NOMO-1 treated with dmso at 0.1 percent for 144 hours (cell line): ENCODE measurements around the gene NKIRAS1.
A peak's percentile ranks its signal among the peaks of the same experiment; 100 is the strongest.
"Not testable (repeated sequence)": the region's sequence is repeated elsewhere in the genome, so short reads cannot be mapped to it uniquely, and the experiment has no call there.

Experiments
- DNase-seq: peaks from one replicate; lab custom pipeline; 2025; ENCODE audit not compliant: unreplicated experiment; lab: John Stamatoyannopoulos, UW

The NKIRAS1 gene

DNA sequence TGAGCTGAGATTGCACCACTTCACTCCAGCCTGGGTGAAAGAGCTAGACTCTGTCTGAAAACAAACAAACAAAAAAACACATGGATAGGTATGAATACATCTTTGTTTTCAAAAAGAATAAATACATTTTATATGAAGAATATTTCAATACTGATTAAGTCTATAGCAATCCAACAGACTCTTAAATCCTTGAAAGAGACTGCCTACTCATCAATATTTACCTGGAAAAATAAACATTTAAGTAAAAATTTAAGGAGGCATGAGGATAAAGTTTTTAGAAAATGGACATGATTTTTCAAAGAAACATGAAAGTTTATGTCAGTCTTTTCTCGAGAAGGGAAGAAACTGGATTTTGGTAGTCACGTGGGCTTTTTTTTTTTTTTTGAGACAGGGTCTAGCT, 5.4 kb downstream of the NKIRAS1 start:
- DNase-seq, result no peak

DNA sequence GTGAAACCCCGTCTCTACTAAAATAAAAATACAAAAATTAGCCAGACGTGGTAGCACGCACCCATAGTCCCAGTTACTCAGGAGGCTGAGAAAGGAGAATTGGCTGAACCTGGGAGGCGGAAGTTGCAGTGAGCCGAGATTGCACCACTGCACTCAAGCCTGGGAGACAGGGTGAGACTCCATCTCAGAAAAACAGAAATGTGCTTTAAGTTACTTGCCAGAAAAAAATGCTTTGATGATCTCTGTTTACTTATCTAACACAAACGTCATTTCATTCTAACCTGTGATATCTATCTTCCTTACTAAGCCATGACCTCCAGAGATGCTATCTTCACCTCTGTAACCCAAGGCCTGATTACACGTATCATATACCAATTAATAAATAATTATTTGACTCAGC, 7.4 kb downstream of the NKIRAS1 start:
- DNase-seq, result no peak

DNA sequence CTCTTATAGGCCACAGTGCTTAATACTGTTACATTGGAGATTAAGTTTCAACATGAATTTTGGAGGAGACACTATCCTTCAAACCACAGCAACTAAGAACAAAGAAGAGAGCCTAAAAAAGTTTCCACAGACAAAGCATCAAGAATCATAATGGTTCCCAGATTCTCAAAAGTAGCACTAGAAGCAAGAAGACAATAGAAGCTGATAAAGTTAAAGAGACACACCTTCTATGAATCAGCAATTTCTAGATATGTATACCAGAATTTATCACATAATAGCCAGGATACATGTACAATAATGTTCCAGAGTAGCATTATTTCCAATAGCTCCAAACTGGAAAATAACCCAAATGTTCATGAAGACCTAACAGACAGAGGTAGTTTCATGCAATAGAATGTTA, 12.2 kb downstream of the NKIRAS1 start:
- DNase-seq, result no peak

DNA sequence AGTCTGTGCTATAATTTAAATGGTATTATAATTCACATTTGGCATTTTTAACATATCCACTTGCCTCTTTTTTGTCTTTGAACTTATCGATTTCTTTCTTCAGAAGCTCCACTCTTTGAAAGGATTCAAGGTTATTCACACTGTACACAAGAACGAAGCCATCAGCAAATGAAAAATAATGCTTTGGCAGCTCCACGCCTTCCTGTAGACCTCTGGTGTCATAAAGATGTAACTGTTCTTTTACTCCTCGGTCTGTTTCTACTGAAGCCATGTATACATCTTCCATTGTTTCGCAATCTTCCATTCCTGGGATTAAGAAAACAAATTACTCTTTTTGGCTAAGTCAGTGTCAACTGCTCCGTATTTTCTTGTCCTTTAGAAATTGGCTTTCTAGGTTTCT, 16.0 kb downstream of the NKIRAS1 start:
- DNase-seq, result no peak

DNA sequence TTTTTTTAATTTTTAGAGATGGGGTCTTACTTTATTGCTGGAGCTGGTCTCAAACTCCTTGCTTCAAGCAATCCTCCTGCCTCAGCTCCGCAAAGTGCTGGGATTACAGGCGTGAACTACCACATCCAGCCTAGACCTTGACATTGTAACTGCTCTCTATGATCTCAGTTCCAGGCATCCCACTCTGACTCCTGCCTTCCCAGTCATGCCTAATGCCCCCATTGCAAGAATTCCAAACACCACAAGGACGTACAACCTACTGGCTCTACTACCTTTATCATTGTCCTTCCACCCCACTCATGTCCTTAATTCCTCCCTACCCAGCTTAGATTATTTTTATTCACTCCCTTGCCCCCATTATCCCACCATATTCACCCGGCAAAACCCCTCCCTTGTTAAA, 21.6 kb downstream of the NKIRAS1 start:
- DNase-seq, result no peak

DNA sequence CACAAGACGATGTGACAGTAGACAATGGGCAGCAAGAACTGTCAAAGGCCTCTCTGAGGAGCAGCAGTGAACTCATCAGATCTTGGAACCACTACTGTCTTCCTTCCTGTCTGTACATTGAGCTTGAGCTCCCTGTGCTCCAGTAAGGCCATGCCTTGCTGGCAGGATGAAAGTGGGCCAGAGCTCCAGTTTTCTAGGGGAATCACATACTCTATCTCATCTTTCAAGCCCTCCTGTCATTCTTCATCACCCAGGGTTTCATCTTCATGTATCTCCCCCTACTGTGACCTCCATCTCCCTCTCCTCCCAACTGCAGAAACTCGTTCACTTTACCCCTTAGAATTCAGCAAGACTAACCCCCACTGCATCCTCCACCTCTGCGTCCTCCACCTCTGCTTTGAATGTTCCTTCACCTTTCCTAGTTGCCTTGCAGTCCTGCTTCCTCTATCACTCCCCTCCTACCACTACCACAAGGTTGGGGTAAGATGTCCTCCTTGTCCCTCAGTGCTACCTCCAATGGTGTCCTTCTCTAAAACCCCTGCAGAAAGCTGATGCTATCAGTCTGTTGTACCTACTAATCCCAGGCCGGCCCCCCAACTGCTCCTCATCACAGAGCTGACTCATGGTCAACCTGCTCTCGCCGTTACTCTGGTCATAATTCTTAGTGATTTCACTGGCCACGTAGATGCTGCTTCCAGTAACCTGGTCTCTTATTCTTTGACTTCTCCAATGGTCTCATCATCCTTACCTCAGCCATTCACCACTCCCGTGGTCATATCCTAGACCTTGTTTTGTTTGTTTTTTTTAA, 22.3 kb downstream of the NKIRAS1 start:
- DNase-seq, result no peak

DNA sequence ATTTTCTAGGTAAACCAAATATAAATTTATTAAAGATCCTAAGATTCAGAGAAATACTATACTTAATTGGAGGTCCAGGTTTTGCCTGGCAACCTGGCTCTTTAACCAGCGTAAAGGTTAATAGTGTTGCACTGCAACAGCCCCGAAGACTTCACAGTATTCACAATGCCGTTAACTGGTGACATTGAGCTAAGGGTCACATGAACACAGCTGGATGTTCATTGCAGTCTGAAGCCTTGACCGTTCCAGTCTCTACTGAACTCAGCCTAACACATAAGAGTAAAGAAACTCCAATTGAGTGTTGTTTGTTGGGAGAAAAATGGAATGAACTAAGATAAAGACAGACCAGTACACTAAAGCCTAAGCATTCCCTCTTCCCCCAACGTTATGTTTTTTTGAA, 26.8 kb downstream of the NKIRAS1 start:
- DNase-seq, result no peak

DNA sequence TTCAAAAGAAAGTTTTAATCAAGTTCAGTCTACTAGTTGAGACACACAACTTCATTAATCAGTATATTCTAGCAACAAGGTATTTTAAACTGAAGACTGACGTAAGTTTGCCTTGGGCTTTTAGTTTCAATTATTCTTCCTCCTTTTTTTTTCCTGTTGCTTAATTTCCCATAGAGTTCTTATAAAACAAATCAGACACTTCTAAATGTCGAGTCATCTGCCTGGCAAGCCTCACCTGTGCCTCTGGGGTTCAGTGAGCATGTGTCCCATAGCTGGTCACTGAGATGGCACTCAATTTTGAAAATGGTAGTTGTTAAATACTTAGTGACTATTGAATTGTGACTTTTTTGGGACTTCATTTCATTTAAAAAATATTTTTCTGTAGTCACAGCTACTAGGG, 27.4 kb downstream of the NKIRAS1 start:
- no peak for DNase-seq

DNA sequence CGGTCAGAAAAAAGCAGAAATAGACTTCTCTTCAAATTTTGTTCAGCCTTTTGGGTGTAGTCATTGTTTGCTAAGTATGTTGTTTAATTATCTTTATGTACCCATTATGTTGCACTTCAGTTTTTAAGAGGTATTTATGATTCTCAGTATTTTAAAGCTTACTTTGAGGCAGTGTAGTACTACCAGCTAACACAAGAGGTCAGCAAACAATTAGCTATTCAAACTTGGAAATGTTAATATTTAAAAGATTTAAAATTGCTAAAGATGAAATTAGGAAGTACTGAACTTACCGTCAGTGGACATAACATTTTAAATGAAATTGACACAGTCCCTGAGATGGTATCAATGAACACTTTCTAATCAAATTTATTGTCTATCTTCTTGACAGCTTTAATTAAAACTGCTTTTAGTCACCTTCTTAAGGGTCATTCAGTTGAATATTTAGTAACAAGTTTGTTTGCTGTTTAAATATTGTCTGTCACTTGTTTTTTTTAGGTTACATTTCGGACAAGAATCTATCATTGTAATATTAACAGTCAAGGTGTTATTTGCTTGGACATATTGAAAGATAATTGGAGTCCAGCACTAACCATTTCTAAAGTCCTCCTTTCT, 28.1 kb downstream of the NKIRAS1 start:
- DNase-seq, result no peak

DNA sequence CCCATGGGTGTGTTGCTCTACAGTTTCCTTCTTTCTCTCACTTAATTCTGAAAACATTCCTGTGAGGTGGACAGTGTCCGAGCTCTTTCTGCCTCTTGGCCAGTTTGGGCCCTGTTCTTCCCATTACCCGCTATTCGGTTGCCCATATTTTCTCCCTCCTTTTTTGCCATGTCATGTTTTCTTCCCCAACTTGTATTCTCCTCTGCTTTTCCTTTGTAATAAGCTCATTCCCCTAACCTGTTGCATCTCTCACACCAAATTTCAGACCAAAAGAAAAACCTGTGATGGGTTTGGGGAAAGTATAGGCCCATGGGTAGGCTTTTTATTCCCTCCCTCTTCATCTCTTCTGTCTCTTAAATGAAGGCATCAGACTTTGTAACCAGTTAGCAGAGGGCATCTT, 30.5 kb downstream of the NKIRAS1 start:
- DNase-seq, result no peak

DNA sequence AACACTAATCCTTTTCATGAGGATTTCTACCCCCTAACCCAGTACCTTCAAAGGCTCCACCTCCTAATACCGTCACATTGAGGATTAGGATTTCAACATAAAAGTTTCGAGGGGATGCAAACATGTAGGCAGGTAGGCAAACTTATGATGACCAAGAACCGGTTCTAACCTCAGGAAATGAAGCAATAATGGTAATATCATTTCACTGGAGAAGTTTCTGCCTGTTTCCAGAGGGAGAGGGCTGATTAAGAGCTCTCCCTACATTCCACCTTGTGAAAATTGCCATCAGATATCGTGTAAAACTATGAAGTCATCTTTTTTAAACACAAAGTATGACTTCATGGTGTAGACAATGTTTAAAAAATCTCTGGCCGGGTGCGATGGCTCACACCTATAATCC, 31.6 kb downstream of the NKIRAS1 start:
- no peak for DNase-seq

DNA sequence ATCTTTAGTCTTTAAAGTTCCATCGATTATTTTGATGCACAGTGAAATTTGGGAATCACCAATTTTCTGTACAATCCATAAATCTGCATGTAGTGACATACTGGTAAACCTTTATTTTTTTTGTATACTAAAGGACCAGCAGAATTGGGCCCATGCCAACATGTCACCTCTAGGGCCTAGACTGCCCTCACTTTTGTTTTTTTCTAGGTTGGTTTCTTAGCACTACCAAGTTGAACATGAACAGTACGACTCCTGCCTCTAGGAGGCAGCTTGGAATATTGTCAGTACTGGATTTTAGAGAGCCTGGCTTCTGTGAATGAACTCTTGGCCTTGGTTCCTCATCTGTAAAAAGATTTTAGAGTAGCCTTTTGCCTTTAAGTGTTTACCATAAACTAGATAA, 32.3 kb downstream of the NKIRAS1 start:
- no peak for DNase-seq

DNA sequence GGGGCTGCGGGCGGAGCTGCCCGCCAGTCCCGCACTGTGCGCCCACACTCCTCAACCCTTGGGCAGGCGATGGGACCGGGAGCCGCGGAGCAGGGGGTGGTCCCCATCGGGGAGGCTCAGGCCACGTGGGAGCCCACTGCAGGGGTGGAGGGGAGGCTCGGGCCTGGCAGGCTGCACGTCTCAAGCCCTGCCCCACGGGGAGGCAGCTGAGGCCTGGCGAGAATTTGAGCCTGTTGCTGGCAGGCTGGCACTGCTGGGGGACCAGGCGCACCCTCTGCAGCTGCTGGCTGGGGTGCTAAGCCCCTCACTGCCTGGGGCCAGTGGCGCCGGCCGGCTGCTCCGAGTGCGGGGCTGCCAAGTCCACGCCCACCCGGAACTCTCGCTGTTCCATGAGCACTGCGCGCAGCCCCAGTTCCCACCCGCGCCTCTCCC, 34.3 kb downstream of the NKIRAS1 start:
- DNase-seq, result no peak

DNA sequence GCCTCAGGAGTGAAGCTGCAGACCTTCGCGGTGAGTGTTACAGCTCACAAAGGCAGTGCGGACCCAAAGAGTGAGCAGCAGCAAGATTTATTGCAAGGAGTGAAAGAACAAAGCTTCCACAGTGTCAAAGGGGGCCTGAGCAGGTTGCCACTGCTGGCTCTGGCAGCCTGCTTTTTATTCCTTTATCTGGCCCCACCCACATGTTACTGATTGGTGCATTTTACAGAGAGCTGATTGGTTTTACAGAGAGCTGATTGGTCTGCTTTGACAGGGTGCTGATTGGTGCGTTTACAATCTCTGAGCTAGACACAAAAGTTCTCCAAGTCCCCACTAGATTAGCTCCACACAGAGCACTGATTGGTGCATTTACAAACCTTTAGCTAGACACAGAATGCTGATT, 34.8 kb downstream of the NKIRAS1 start:
- DNase-seq, result not testable (repeated sequence)

DNA sequence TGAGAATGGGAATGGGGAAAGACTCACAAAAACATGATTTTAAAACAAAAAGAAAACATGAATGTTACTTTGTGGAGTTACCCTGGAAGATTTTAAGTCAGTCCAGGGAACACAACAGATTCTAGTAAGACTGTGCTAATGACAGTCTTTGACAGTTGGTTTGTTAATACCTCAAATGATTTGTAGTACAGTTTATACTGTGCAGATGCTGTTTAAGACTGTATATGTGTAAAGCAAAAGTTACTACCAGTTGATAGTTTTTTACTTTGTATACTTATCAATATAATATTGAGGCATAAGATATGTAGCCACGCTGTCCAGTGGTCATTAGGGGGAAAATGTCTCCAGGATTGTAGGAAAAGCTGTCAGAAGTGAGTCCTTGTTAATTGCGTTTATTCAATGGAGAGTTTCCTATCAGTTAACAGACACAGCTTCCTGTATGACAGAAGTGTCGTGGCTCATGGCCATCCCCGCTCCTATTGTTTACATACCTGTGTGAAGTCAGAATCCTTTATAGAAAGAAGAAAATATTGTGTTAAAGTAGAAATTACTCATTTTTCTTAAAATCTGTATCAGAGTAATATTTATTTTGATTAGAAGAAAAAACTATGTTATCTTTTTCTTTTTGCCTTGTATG, 36.0 kb downstream of the NKIRAS1 start:
- DNase-seq, result no peak

DNA sequence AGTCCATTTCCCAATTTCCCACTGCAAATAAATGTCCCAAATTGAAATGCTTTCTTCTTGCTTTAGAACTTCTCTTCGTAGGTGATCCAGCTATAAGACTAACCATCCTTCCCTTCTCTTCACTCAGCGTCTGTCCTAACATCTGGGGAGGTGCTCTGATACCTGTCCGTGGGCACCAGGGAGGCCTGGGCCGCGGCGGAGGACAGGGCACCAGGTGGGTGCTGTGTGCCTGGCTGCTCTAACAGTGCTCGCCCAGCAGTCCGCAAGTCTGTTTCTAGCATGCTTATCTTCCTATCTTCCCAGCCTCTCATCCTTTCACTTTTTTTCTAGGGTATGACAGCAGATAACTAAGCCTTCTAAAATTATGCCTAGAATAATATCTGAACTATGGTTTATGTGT, 37.3 kb downstream of the NKIRAS1 start:
- no peak for DNase-seq

DNA sequence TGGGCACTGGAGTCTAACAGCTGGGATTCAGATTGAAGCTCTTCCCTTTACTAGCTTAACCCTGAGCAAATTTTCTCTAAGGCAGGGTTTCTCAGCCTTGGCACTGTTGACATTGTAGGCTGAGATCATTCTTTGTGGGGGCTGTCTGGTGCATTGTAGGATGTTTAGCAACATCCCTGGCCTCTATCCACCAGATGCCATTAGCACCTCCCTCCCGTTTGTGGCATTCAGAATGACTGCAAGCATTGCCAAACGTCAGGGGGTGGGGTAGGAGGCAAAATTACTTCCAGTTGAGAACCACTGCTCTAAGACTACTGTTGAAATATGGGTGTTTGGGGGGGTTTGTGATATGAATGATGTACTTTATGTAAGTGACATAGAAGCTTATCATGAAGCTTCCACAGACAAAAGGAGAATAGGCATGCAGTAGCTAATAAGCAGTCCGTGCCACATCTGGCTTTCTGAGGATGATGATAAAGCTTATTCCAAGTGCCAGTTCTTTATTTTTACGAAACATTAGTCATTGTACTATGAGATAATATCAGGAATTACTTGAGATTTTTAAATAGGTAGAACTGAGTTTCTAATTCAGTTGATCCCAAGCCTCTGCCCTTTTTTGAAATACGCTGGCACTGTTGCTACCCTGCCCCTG, 39.3 kb downstream of the NKIRAS1 start:
- DNase-seq, result peak; percentile 74

DNA sequence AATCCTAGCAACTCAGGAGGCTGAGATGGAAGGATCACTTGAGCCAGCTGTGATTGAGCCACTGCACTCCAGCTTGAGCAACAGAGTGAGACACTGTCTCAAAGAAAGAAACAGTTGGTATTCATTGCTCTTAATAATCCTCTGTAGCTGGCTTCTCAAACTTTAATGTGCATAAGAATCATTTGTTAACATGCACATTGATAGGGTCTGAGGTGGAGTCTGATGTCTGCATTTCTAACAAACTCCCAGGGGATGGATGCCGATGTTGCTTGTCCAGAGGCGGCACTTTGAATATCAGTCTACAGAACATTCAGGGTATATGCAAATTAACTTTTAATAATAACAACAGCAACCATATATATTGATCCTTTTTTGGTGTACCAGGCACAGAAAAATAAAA, 39.9 kb downstream of the NKIRAS1 start:
- no peak for DNase-seq

DNA sequence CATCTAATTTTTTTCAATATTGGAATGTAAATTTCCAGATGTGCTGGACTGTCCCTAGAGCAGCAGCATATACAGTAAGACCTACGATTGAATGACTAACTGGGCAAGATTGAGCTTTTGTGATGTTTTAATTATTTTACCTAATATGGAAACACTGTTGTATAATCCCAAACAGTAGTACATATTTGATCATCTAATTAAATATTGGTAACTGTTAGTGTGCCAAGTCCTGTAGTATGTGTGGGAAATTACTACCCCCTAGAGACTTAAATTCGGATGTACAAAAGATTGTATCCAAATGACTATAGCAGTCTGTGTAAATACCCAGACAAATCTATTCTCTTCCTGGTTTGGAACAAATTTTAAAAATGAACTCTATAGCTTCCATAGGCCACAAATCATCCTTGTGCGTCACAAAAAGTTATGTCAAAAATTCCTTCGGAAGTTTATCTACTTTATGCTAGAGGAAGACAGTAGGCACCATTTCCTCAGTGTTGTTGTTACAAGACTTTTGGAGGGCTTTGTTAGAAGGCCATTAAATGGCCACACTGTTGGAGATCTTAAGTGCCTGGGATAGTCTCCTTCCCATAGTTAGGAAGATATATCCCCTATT, 41.6 kb downstream of the NKIRAS1 start:
- no peak for DNase-seq

DNA sequence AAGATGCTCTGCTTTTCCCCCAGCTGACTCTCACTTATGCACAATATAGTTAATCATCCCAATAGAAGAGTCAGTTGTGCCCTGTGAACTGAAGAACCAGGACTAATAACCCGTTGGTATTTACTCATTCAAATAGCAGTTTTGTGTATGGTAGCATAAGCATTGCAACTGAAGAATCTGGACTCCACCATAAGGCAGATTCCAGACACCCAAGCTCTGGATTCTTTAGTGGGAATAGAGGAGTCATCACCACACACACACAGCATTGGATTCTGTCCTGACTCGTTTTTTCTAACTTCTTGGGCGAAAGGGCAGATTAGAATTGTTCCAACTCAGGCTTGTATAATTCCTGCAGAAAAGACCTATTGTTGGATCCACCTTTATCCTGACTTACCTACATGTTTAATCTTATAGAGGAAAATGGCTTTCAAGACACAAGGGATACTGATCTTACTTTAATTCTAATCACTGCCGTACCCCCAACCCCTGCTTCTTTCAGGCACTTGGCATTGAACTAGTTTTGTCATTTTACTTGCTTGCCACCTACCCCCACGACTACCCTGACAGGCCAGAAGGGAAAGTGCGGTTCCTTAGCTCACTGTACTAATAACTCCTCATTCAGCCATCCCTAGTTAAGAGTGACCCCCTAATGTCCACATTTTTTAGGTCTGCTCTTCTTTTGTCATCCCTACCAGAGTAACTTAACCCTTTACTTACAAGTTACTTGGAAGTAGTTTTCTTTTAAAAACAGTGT, 42.3 kb downstream of the NKIRAS1 start:
- no peak for DNase-seq

DNA sequence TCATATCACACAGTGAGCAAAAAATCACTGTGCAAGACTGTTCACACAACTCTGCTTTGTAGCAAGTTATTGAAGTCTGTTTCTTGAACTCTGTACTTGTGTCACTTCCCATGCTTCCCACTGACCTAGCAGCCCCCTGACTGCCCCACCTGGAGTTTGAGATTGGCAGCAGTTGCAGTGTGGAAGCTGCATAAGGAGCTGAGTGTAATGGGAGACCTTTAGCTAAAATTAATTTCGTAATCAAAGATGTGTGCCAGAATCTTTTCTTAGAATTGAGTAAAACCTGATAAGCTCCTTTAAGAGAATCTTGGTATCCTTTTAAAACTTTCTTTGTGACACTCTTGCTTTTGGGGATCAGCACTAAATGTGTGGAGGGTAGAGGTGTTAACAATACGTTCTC, 42.8 kb downstream of the NKIRAS1 start:
- DNase-seq, result no peak
